HepG2 (cell line): Measurements from ENCODE around the gene PXMP4. TPM values are rescaled to one million over a fixed set of nuclear protein-coding genes. Genes with fewer than 3 reads are reported as not detected.

Experiments used
- ATAD3A ChIP-seq: sonication (generic); formaldehyde crosslinking; IDR thresholded peaks from 2 replicates; pipeline ENCODE4 v1.4.0; 2020; ENCODE audit warnings: missing genetic modification reagents
- BORCS8-MEF2B ChIP-seq: sonication (generic); formaldehyde crosslinking; IDR thresholded peaks from 2 replicates; pipeline ENCODE4 v1.8.0; 2022; ENCODE audit warnings: mild to moderate bottlenecking, missing genetic modification reagents
- EHMT2 ChIP-seq: fragments of 200-600 bp; sonication (generic); IDR thresholded peaks from 2 replicates; pipeline ENCODE4 v1.7.0; 2017; ENCODE audit warnings: antibody characterized with exemption, low read depth, low read length, borderline replicate concordance
- ELF3 ChIP-seq: IDR thresholded peaks from 2 replicates; pipeline ENCODE4 v1.6.1; 2016; ENCODE audit warnings: missing genetic modification reagents, missing compliant biosample characterization
- HMG20A ChIP-seq: IDR thresholded peaks from 2 replicates; pipeline ENCODE4 v1.6.1; 2016; ENCODE audit warnings: borderline replicate concordance
- KLF13 ChIP-seq: sonication (generic); formaldehyde crosslinking; IDR thresholded peaks from 2 replicates; pipeline ENCODE4 v1.4.0; 2020; ENCODE audit warnings: mild to moderate bottlenecking, missing genetic modification reagents
- MIER2 ChIP-seq: IDR thresholded peaks from 2 replicates; pipeline ENCODE4 v1.6.1; 2016; ENCODE audit warnings: missing biosample characterization, missing genetic modification reagents
- SETDB1 ChIP-seq: sonication (generic); formaldehyde crosslinking; IDR thresholded peaks from 2 replicates; pipeline ENCODE4 v1.5.1; 2020; ENCODE audit warnings: missing genetic modification reagents, mild to moderate bottlenecking, borderline replicate concordance
- ZNF274 ChIP-seq: sonication (generic); formaldehyde crosslinking; IDR thresholded peaks from 2 replicates; pipeline ENCODE4 v1.5.1; 2020; ENCODE audit warnings: mild to moderate bottlenecking, missing genetic modification reagents
- ZNF343 ChIP-seq: sonication (generic); formaldehyde crosslinking; IDR thresholded peaks from 2 replicates; pipeline ENCODE4 v1.4.0; 2020; ENCODE audit warnings: mild to moderate bottlenecking, missing genetic modification reagents
- ZNF468 ChIP-seq: sonication (generic); formaldehyde crosslinking; IDR thresholded peaks from 2 replicates; pipeline ENCODE4 v1.8.0; 2022; ENCODE audit warnings: mild to moderate bottlenecking, moderate library complexity, missing genetic modification reagents
- ZNF749 ChIP-seq: sonication (generic); formaldehyde crosslinking; IDR thresholded peaks from 2 replicates; pipeline ENCODE4 v1.8.0; 2022; ENCODE audit warnings: mild to moderate bottlenecking, missing genetic modification reagents, moderate library complexity, borderline replicate concordance
- ZNF776 ChIP-seq: sonication (generic); formaldehyde crosslinking; IDR thresholded peaks from 2 replicates; pipeline ENCODE4 v1.4.0; 2020; ENCODE audit warnings: mild to moderate bottlenecking, missing genetic modification reagents
- polyA plus RNA-seq, 8 experiments: library from polyadenylated mRNA; depleted of rRNA in 3 of 8; stranded (reverse) in 7 of 8; unstranded in 1 of 8; fragments of >200 nt; fragmentation: Illumina TruSeq in 4 of 8; extraction: Trizol in 4 of 8; gene quantifications; 2 replicates each; pipeline versions ENCODE4 v1.2.1 to v1.2.3, GENCODE V29; 2011 to 2016; ENCODE audit warnings: low read depth in 4 of 8, missing spikeins in 1 of 8, mixed read lengths in 1 of 8; ENCODE audit not compliant: insufficient read depth in 1 of 8
- total RNA-seq, 5 experiments: library from RNA; depleted of rRNA; stranded (reverse); fragments of >200 nt; fragmentation: Illumina TruSeq; extraction: Trizol; gene quantifications; 2 replicates each; pipeline ENCODE4 v1.2.3, GENCODE V29; 2016; ENCODE audit warnings: low read depth in 1 of 5
- TF ChIP-seq, protein P1 (sequence below): sonication (generic); formaldehyde crosslinking; IDR thresholded peaks from 2 replicates; pipeline ENCODE4 v1.4.0; 2020; ENCODE audit warnings: missing genetic modification reagents
- TF ChIP-seq, protein P2 (sequence below): sonication (generic); formaldehyde crosslinking; IDR thresholded peaks from 2 replicates; pipeline ENCODE4 v1.5.0; 2020; ENCODE audit warnings: missing genetic modification reagents, mild to moderate bottlenecking, borderline replicate concordance
- TF ChIP-seq, protein P3 (sequence below): sonication (generic); formaldehyde crosslinking; IDR thresholded peaks from 2 replicates; pipeline ENCODE4 v1.4.0; 2020; ENCODE audit warnings: missing genetic modification reagents
- TF ChIP-seq, protein P4 (sequence below): sonication (generic); formaldehyde crosslinking; IDR thresholded peaks from 2 replicates; pipeline ENCODE4 v1.8.1; 2023; ENCODE audit warnings: mild to moderate bottlenecking, missing genetic modification reagents

Gene PXMP4
- total and polyA plus RNA-seq, 2 of the 13 experiments (the other 11 are each of a cell fraction or from before 2014, with no cell fraction given), result not detected

DNA sequence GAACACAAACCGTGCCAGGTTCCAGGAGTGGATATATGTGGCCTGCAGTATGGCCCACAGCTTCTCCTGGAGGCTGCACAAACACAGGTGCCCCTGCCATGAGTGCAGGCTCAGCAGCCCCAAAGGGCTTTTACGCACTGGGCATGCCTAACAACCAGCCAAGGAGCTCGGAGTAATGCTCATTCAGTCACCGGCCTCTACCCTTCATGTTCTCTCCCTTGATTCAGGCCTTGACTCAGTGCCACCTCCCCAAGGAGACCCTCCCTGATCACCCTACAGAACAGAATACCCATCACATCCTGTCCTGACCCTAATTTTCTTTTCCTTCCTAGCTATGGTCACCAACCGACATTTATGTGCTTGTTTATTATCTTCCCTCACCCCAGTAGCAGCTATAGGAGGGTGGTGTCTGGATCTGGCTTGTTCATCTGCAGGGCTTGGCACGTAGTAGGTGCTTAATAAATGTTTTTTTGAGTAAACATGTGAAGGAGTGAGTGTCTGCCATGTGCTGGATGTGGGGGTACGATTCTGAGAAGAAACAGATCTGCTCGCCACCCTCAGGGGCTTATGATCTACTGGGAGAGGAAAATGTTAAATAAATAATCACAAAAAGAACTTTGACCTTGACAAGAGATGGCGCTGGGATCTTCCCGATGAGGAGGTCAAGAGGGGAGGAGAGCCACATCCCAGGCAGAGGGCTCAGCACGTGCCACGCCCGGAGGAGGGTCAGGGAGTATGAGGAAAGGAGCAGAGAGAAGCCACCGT lies 9.2 kb downstream of the PXMP4 start (continued):
- TF ChIP-seq SETDB1 (CRISPR knock-in tag) (no peak), HMG20A (CRISPR knock-in tag) (peak; percentile 62; the same call in 1 of the 2 replicates), ZNF274 (CRISPR knock-in tag) (no peak), MIER2 (CRISPR knock-in tag) (no peak), ZNF468 (no peak), ATAD3A (CRISPR knock-in tag) (no peak), BORCS8-MEF2B (CRISPR knock-in tag) (no peak), ELF3 (CRISPR knock-in tag) (peak; percentile 53; the same call in 1 of the 2 replicates), ZNF776 (CRISPR knock-in tag) (no peak), EHMT2 (no peak), KLF13 (CRISPR knock-in tag) (no peak), ZNF343 (no peak), ZNF749 (CRISPR knock-in tag) (no peak)
- TF ChIP-seq, protein P1, sequence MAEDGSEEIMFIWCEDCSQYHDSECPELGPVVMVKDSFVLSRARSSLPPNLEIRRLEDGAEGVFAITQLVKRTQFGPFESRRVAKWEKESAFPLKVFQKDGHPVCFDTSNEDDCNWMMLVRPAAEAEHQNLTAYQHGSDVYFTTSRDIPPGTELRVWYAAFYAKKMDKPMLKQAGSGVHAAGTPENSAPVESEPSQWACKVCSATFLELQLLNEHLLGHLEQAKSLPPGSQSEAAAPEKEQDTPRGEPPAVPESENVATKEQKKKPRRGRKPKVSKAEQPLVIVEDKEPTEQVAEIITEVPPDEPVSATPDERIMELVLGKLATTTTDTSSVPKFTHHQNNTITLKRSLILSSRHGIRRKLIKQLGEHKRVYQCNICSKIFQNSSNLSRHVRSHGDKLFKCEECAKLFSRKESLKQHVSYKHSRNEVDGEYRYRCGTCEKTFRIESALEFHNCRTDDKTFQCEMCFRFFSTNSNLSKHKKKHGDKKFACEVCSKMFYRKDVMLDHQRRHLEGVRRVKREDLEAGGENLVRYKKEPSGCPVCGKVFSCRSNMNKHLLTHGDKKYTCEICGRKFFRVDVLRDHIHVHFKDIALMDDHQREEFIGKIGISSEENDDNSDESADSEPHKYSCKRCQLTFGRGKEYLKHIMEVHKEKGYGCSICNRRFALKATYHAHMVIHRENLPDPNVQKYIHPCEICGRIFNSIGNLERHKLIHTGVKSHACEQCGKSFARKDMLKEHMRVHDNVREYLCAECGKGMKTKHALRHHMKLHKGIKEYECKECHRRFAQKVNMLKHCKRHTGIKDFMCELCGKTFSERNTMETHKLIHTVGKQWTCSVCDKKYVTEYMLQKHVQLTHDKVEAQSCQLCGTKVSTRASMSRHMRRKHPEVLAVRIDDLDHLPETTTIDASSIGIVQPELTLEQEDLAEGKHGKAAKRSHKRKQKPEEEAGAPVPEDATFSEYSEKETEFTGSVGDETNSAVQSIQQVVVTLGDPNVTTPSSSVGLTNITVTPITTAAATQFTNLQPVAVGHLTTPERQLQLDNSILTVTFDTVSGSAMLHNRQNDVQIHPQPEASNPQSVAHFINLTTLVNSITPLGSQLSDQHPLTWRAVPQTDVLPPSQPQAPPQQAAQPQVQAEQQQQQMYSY (CRISPR knock-in tag), result no peak
- TF ChIP-seq, protein P2, sequence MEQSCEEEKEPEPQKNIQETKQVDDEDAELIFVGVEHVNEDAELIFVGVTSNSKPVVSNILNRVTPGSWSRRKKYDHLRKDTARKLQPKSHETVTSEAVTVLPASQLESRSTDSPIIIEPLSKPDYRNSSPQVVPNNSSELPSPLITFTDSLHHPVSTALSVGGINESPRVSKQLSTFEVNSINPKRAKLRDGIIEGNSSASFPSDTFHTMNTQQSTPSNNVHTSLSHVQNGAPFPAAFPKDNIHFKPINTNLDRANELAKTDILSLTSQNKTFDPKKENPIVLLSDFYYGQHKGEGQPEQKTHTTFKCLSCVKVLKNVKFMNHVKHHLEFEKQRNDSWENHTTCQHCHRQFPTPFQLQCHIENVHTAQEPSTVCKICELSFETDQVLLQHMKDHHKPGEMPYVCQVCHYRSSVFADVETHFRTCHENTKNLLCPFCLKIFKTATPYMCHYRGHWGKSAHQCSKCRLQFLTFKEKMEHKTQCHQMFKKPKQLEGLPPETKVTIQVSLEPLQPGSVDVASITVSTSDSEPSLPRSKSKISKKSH (CRISPR knock-in tag), result no peak
- TF ChIP-seq, protein P3, sequence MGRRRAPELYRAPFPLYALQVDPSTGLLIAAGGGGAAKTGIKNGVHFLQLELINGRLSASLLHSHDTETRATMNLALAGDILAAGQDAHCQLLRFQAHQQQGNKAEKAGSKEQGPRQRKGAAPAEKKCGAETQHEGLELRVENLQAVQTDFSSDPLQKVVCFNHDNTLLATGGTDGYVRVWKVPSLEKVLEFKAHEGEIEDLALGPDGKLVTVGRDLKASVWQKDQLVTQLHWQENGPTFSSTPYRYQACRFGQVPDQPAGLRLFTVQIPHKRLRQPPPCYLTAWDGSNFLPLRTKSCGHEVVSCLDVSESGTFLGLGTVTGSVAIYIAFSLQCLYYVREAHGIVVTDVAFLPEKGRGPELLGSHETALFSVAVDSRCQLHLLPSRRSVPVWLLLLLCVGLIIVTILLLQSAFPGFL, result no peak
- TF ChIP-seq, protein P4, sequence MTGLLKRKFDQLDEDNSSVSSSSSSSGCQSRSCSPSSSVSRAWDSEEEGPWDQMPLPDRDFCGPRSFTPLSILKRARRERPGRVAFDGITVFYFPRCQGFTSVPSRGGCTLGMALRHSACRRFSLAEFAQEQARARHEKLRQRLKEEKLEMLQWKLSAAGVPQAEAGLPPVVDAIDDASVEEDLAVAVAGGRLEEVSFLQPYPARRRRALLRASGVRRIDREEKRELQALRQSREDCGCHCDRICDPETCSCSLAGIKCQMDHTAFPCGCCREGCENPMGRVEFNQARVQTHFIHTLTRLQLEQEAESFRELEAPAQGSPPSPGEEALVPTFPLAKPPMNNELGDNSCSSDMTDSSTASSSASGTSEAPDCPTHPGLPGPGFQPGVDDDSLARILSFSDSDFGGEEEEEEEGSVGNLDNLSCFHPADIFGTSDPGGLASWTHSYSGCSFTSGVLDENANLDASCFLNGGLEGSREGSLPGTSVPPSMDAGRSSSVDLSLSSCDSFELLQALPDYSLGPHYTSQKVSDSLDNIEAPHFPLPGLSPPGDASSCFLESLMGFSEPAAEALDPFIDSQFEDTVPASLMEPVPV (CRISPR knock-in tag), result no peak
